ENCODE data around the gene GPATCH8. TPM values are rescaled to one million over a fixed set of nuclear protein-coding genes. Genes with fewer than 3 reads are reported as not detected.

GPATCH8 gene
- total RNA-seq, 4 donors from 2014 or later: 31.3 to 63.9 (median 43.4) TPM

- TF ChIP-seq POLR2AphosphoS5 (IDR thresholded peaks at IDR 0.05) (no peak), EP300 (IDR thresholded peaks at IDR 0.05) (no peak), POLR2A (IDR thresholded peaks at IDR 0.05) (no peak), CTCF (IDR thresholded peaks at IDR 0.05) (no peak)
- no peaks in the 10 kb centered on the region for H3K9me3 ChIP-seq
- 88% methylated on average over 14 of the region's 14 CpGs for WGBS
These were observed 125.0 kb downstream of the GPATCH8 start for GRCh38 chr17:44378171-44378705.

GRCh38 chr17:44376779-44377178 is 126.4 kb downstream of the GPATCH8 start:
- DNase-seq (ENCODE audit: low spot score in 2 of 2): no peak
- Histone ChIP-seq H3K9me3 (no peaks in the 10 kb centered on the region), H3K4me1 (no peaks in the 10 kb centered on the region), H3K27me3 (peaks cover 5% of the 10 kb centered on the region), H3K27ac (no peak overlapping the region), H3K4me3 (no peak overlapping the region), H3K36me3 (no peaks in the 10 kb centered on the region)
- TF ChIP-seq POLR2A (IDR thresholded peaks at IDR 0.05) (no peak), POLR2AphosphoS5 (IDR thresholded peaks at IDR 0.05) (no peak), EP300 (IDR thresholded peaks at IDR 0.05) (no peak), CTCF (IDR thresholded peaks at IDR 0.05) (no peak)
- 84% methylated on average over 7 of the region's 12 CpGs for WGBS

More at GRCh38 chr17:44378171-44378705, 125.0 kb downstream of the GPATCH8 start:
- H3K4me3 ChIP-seq: no peak overlapping the region
- no peaks in the 10 kb centered on the region for H3K36me3 ChIP-seq
- H3K27ac ChIP-seq: no peak overlapping the region
- DNase-seq (ENCODE audit: low spot score in 2 of 2): no peak
- H3K27me3 ChIP-seq: peaks cover 2% of the 10 kb centered on the region
- no peaks in the 10 kb centered on the region for H3K4me1 ChIP-seq

DNA sequence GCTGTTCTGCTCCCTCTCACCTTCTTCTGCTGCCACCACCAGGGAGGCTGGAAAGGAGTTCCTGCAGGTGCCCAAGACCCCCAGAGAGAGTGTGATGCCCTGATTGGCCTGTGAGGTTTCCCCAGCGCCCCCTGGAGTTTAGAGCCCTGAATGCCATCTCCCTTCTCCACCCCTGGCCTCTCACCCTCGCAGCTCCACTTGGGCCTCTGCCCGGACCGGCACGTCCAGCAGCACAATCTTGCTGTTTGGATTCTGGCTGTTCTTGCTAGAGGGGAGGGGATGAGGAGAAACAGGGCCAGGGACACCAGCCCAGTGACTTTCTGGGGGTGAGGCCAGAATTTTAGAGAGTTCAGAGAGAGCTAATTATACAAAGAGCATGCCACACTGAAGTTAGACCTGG is 127.1 kb downstream of the GPATCH8 start:
- no peak for DNase-seq (ENCODE audit: low spot score in 2 of 2)
- 11% methylated on average over 5 of the region's 5 CpGs for WGBS
- Histone ChIP-seq H3K27me3 (peaks cover 8% of the 10 kb centered on the region), H3K9me3 (no peaks in the 10 kb centered on the region), H3K4me1 (no peaks in the 10 kb centered on the region), H3K27ac (no peak overlapping the region), H3K4me3 (no peak overlapping the region), H3K36me3 (no peaks in the 10 kb centered on the region)
- TF ChIP-seq CTCF (IDR thresholded peaks at IDR 0.05) (peak in 1 of 2 donors; percentile 19), POLR2AphosphoS5 (IDR thresholded peaks at IDR 0.05) (no peak)

DNA sequence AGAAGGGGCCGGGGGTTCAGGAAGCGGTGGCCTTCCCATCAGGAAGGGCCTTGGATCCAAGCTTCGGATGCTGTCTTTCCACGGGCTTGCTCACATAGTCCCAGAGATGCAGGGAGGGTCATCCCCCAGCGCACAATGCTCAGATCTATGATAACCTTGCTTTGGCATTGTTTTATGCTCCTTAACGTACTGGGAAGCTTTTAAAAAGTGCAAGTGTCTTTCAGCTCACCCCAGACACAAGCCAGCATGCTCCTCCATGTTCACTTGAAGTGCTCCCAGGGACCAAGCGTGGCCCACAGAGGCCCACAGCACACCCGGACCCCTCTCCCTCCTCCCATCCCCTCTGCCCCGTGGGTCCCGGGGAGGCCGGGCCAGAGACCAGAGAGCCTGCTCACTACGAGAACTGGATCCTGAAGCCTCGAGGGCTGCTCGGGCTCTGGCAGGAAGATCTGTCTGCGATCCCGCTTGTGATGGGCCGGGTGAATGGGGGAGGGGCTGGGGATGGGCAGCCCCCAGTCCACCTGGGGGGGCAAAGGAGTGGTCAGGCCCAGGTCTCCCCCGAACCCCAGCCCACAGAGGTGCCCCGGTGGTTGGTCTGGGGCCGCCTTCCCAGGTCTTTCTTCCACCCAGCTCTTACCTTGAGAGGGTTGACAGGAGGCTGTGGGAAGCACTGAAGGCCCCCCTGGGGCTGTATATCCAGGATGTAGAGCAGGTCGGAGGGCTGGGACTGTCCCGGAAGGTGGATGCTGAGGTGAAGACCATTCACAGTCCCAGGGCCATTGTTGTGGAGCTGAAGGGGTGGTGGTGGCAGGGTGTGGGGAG is 127.8 kb downstream of the GPATCH8 start:
- Histone ChIP-seq H3K27me3 (peaks cover 15% of the 10 kb centered on the region), H3K36me3 (no peaks in the 10 kb centered on the region), H3K9me3 (no peaks in the 10 kb centered on the region), H3K4me3 (no peak overlapping the region), H3K4me1 (no peaks in the 10 kb centered on the region), H3K27ac (no peak overlapping the region)
- 26% methylated on average over 15 of the region's 22 CpGs for WGBS
- TF ChIP-seq CTCF (IDR thresholded peaks at IDR 0.05): no peak
- no peak for TF ChIP-seq POLR2A (IDR thresholded peaks at IDR 0.05)
- TF ChIP-seq POLR2AphosphoS5 (IDR thresholded peaks at IDR 0.05): no peak
- no peak for TF ChIP-seq EP300 (IDR thresholded peaks at IDR 0.05)
- DNase-seq (ENCODE audit: low spot score in 2 of 2): no peak
